ENCODE measurements around the gene SNN.

Gene SNN

GRCh38 chr16:11630046-11630767 is 38.0 kb upstream of the SNN start:
- H3K36me3 Mint-ChIP-seq, result no peaks in the 10 kb centered on the region
- peak overlapping the region; percentile 52 for H3K27ac Mint-ChIP-seq
- H3K9me3 Mint-ChIP-seq, result no peaks in the 10 kb centered on the region
- no peak overlapping the region for H3K4me3 Mint-ChIP-seq
- no peak for ATAC-seq
- H3K27me3 Mint-ChIP-seq, result no peaks in the 10 kb centered on the region
- H3K4me1 Mint-ChIP-seq, result peaks cover 42% of the 10 kb centered on the region

GRCh38 chr16:11630768-11631056 is 37.5 kb upstream of the SNN start:
- ATAC-seq, result no peak
- no peak overlapping the region for H3K4me3 Mint-ChIP-seq
- no peaks in the 10 kb centered on the region for H3K27me3 Mint-ChIP-seq
- peaks cover 37% of the 10 kb centered on the region for H3K4me1 Mint-ChIP-seq
- peak overlapping the region; percentile 52 for H3K27ac Mint-ChIP-seq
- no peaks in the 10 kb centered on the region for H3K36me3 Mint-ChIP-seq
- H3K9me3 Mint-ChIP-seq, result no peaks in the 10 kb centered on the region

GRCh38 chr16:11631214-11631613 is 37.0 kb upstream of the SNN start:
- Mint-ChIP-seq H3K36me3 (no peaks in the 10 kb centered on the region), H3K4me3 (no peak overlapping the region), H3K27me3 (no peaks in the 10 kb centered on the region), H3K4me1 (peaks cover 34% of the 10 kb centered on the region), H3K9me3 (no peaks in the 10 kb centered on the region), H3K27ac (no peak overlapping the region)
- no peak for ATAC-seq

- H3K9me3 Mint-ChIP-seq, result no peaks in the 10 kb centered on the region
These were observed 35.8 kb upstream of the SNN start for GRCh38 chr16:11632455-11632939.

GRCh38 chr16:11633113-11633512 is 35.1 kb upstream of the SNN start:
- ATAC-seq, result no peak
- H3K4me3 Mint-ChIP-seq, result no peak overlapping the region
- H3K36me3 Mint-ChIP-seq, result no peaks in the 10 kb centered on the region
- H3K27me3 Mint-ChIP-seq, result no peaks in the 10 kb centered on the region
- H3K4me1 Mint-ChIP-seq, result peaks cover 34% of the 10 kb centered on the region
- H3K9me3 Mint-ChIP-seq, result no peaks in the 10 kb centered on the region
- no peak overlapping the region for H3K27ac Mint-ChIP-seq

More at GRCh38 chr16:11632455-11632939, 35.8 kb upstream of the SNN start:
- no peaks in the 10 kb centered on the region for H3K27me3 Mint-ChIP-seq
- H3K27ac Mint-ChIP-seq, result no peak overlapping the region
- H3K4me3 Mint-ChIP-seq, result no peak overlapping the region
- H3K36me3 Mint-ChIP-seq, result no peaks in the 10 kb centered on the region
- peaks cover 34% of the 10 kb centered on the region for H3K4me1 Mint-ChIP-seq
- no peak for ATAC-seq

GRCh38 chr16:11634312-11634711 is 33.9 kb upstream of the SNN start:
- H3K36me3 Mint-ChIP-seq, result no peaks in the 10 kb centered on the region
- H3K27ac Mint-ChIP-seq, result no peak overlapping the region
- H3K4me3 Mint-ChIP-seq, result no peak overlapping the region
- H3K9me3 Mint-ChIP-seq, result no peaks in the 10 kb centered on the region
- H3K27me3 Mint-ChIP-seq, result no peaks in the 10 kb centered on the region
- peaks cover 28% of the 10 kb centered on the region for H3K4me1 Mint-ChIP-seq
- no peak for ATAC-seq

- H3K4me1 Mint-ChIP-seq, result peaks cover 20% of the 10 kb centered on the region
- H3K9me3 Mint-ChIP-seq, result no peaks in the 10 kb centered on the region
- H3K27me3 Mint-ChIP-seq, result no peaks in the 10 kb centered on the region
- no peak for ATAC-seq
- H3K4me3 Mint-ChIP-seq, result no peak overlapping the region
- H3K36me3 Mint-ChIP-seq, result no peaks in the 10 kb centered on the region
- H3K27ac Mint-ChIP-seq, result no peak overlapping the region
These were observed 33.1 kb upstream of the SNN start for GRCh38 chr16:11635113-11635652.

GRCh38 chr16:11635679-11636171 is 32.5 kb upstream of the SNN start:
- no peak for ATAC-seq
- H3K27me3 Mint-ChIP-seq, result no peaks in the 10 kb centered on the region
- H3K4me1 Mint-ChIP-seq, result peaks cover 15% of the 10 kb centered on the region
- no peak overlapping the region for H3K4me3 Mint-ChIP-seq
- H3K9me3 Mint-ChIP-seq, result no peaks in the 10 kb centered on the region
- no peak overlapping the region for H3K27ac Mint-ChIP-seq
- H3K36me3 Mint-ChIP-seq, result no peaks in the 10 kb centered on the region

- Mint-ChIP-seq H3K4me1 (peaks cover 19% of the 10 kb centered on the region), H3K9me3 (no peaks in the 10 kb centered on the region), H3K27ac (no peak overlapping the region), H3K36me3 (no peaks in the 10 kb centered on the region), H3K4me3 (no peak overlapping the region), H3K27me3 (no peaks in the 10 kb centered on the region)
- ATAC-seq, result no peak
These were observed 32.0 kb upstream of the SNN start for GRCh38 chr16:11636172-11636721.

GRCh38 chr16:11637320-11637719 is 30.9 kb upstream of the SNN start:
- ATAC-seq, result no peak
- Mint-ChIP-seq H3K27me3 (no peaks in the 10 kb centered on the region), H3K4me3 (no peak overlapping the region), H3K9me3 (no peaks in the 10 kb centered on the region), H3K4me1 (peaks cover 24% of the 10 kb centered on the region), H3K36me3 (no peaks in the 10 kb centered on the region), H3K27ac (no peak overlapping the region)

- H3K27me3 Mint-ChIP-seq, result no peaks in the 10 kb centered on the region
- no peak overlapping the region for H3K4me3 Mint-ChIP-seq
- no peak for ATAC-seq
These were observed 30.1 kb upstream of the SNN start for GRCh38 chr16:11638140-11638539.

GRCh38 chr16:11639008-11639562 is 29.2 kb upstream of the SNN start:
- Mint-ChIP-seq H3K27me3 (no peaks in the 10 kb centered on the region), H3K27ac (no peak overlapping the region), H3K9me3 (no peaks in the 10 kb centered on the region), H3K36me3 (no peaks in the 10 kb centered on the region), H3K4me1 (peaks cover 23% of the 10 kb centered on the region), H3K4me3 (no peak overlapping the region)
- no peak for ATAC-seq

More at GRCh38 chr16:11638140-11638539, 30.1 kb upstream of the SNN start:
- no peaks in the 10 kb centered on the region for H3K36me3 Mint-ChIP-seq
- no peaks in the 10 kb centered on the region for H3K9me3 Mint-ChIP-seq
- H3K27ac Mint-ChIP-seq, result no peak overlapping the region
- peaks cover 30% of the 10 kb centered on the region for H3K4me1 Mint-ChIP-seq

- Mint-ChIP-seq H3K36me3 (no peaks in the 10 kb centered on the region), H3K9me3 (no peaks in the 10 kb centered on the region), H3K27me3 (no peaks in the 10 kb centered on the region), H3K27ac (no peak overlapping the region), H3K4me3 (no peak overlapping the region), H3K4me1 (peaks cover 17% of the 10 kb centered on the region)
- no peak for ATAC-seq
These were observed 28.0 kb upstream of the SNN start for GRCh38 chr16:11639925-11640899.

- Mint-ChIP-seq H3K27ac (no peak overlapping the region), H3K36me3 (no peaks in the 10 kb centered on the region), H3K4me1 (peaks cover 17% of the 10 kb centered on the region), H3K4me3 (no peak overlapping the region), H3K27me3 (no peaks in the 10 kb centered on the region), H3K9me3 (no peaks in the 10 kb centered on the region)
- ATAC-seq, result peak; percentile 64
These were observed 27.1 kb upstream of the SNN start for GRCh38 chr16:11640987-11641817.

Data from stimulated activated memory B cell treated with anti-CD40 and anti-IgM and Interleukin-4, amounts not matched to agents 10 μg/mL and 1 μg/mL and 100 μg/mL, for 72 hours (primary cell).